Parathyroid adenoma (tissue), 2 donors: Measurements from ENCODE around the gene MEF2C.

ENCODE experiments used
- H2AFZ ChIP-seq: fragments of 300-600 bp; sonication (generic); one replicate; pipeline ENCODE4 v1.7.0; 2017; ENCODE audit warnings: antibody characterized with exemption, mild to moderate bottlenecking
- H3K27ac ChIP-seq: fragments of 300-600 bp; sonication (generic); one replicate; pipeline ENCODE4 v1.7.0; 2017
- H3K27me3 ChIP-seq: fragments of 300-600 bp; sonication (generic); one replicate; pipeline ENCODE4 v1.7.0; 2017; ENCODE audit warnings: low read length; ENCODE audit not compliant: control insufficient read depth, insufficient read depth
- H3K36me3 ChIP-seq: fragments of 300-600 bp; sonication (generic); one replicate; pipeline ENCODE4 v1.7.0; 2017; ENCODE audit warnings: low read length; ENCODE audit not compliant: control insufficient read depth, insufficient read depth
- H3K4me1 ChIP-seq: fragments of 300-600 bp; sonication (generic); one replicate; pipeline ENCODE4 v1.7.0; 2017; ENCODE audit warnings: control low read depth
- H3K4me2 ChIP-seq: fragments of 300-600 bp; sonication (generic); one replicate; pipeline ENCODE4 v1.7.0; 2017; ENCODE audit warnings: low read length
- H3K4me3 ChIP-seq: fragments of 300-600 bp; sonication (generic); one replicate; pipeline ENCODE4 v1.7.0; 2017; ENCODE audit warnings: low read depth, low read length
- H3K79me2 ChIP-seq: fragments of 300-600 bp; sonication (generic); one replicate; pipeline ENCODE4 v1.7.0; 2017; ENCODE audit warnings: control low read depth
- H3K9ac ChIP-seq: fragments of 300-600 bp; sonication (generic); one replicate; pipeline ENCODE4 v1.7.0; 2017; ENCODE audit warnings: mild to moderate bottlenecking
- H3K9me3 ChIP-seq: fragments of 300-600 bp; sonication (generic); one replicate; pipeline ENCODE4 v1.7.0; 2017; ENCODE audit warnings: low read length; ENCODE audit not compliant: control insufficient read depth
- CTCF ChIP-seq: fragments of 300-600 bp; sonication (generic); IDR thresholded peaks from one replicate; pipeline ENCODE4 v1.7.0; 2017; ENCODE audit warnings: antibody characterized with exemption, mild to moderate bottlenecking
- donor health status: primary hyperparathyroidism.

Gene MEF2C

GRCh38 chr5:88890070-88890781 lies 7.2 kb upstream of the MEF2C start:
- H3K27ac ChIP-seq, result peak overlapping the region; percentile 48
- no peaks in the 10 kb centered on the region for H3K9me3 ChIP-seq
- H3K4me1 ChIP-seq, result no peaks in the 10 kb centered on the region
- peak overlapping the region; percentile 49 for H3K4me3 ChIP-seq
- no peaks in the 10 kb centered on the region for H3K27me3 ChIP-seq
- no peaks in the 10 kb centered on the region for H3K79me2 ChIP-seq
- H3K4me2 ChIP-seq, result peak overlapping the region; percentile 26
- H3K9ac ChIP-seq, result no peak overlapping the region
- H2AFZ ChIP-seq, result no peak overlapping the region
- TF ChIP-seq CTCF, result no peak
- no peaks in the 10 kb centered on the region for H3K36me3 ChIP-seq

GRCh38 chr5:88889189-88890069 lies 6.4 kb upstream of the MEF2C start:
- Histone ChIP-seq H3K9me3 (no peaks in the 10 kb centered on the region), H3K36me3 (no peaks in the 10 kb centered on the region), H3K4me3 (peak overlapping the region; percentile 49), H3K27ac (peak overlapping the region; percentile 48), H3K4me2 (peak overlapping the region; percentile 43), H3K27me3 (peaks cover 2% of the 10 kb centered on the region), H2AFZ (peak overlapping the region; percentile 12), H3K79me2 (no peaks in the 10 kb centered on the region), H3K9ac (no peak overlapping the region), H3K4me1 (no peaks in the 10 kb centered on the region)
- no peak for TF ChIP-seq CTCF

- Histone ChIP-seq H3K27ac (peak overlapping the region; percentile 3), H3K9ac (no peak overlapping the region), H2AFZ (no peak overlapping the region), H3K27me3 (peaks cover 4% of the 10 kb centered on the region), H3K9me3 (no peaks in the 10 kb centered on the region), H3K36me3 (no peaks in the 10 kb centered on the region), H3K4me3 (peak overlapping the region; percentile 0), H3K79me2 (no peaks in the 10 kb centered on the region), H3K4me1 (no peaks in the 10 kb centered on the region), H3K4me2 (no peak overlapping the region)
- no peak for TF ChIP-seq CTCF
These were observed 5.8 kb upstream of the MEF2C start for GRCh38 chr5:88888848-88889188.

DNA sequence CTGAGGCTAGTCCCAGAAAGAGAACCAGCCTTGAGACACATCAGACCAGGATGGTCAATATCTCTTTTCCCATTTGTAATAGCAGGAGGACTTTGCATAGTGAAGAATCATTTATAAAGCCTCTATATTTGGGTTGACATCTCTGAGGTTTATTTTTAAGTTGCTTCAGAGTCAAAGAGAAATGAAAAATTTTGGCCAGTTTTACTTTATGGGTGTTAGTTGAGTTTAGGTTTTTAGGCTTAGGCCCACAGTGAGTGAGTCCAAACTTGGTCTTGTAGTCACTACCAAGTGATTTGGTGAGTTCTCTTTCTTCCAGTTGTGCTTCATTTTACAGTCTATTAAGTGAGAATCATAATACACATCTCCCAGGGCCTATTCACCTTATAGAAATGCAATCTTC lies 5.3 kb upstream of the MEF2C start:
- H3K79me2 ChIP-seq, result no peaks in the 10 kb centered on the region
- H3K9me3 ChIP-seq, result no peaks in the 10 kb centered on the region
- peaks cover 4% of the 10 kb centered on the region for H3K27me3 ChIP-seq
- peak overlapping the region; percentile 3 for H3K27ac ChIP-seq
- no peak overlapping the region for H2AFZ ChIP-seq
- H3K36me3 ChIP-seq, result no peaks in the 10 kb centered on the region
- no peaks in the 10 kb centered on the region for H3K4me1 ChIP-seq
- no peak overlapping the region for H3K4me2 ChIP-seq
- H3K4me3 ChIP-seq, result peak overlapping the region; percentile 0
- no peak overlapping the region for H3K9ac ChIP-seq
- no peak for TF ChIP-seq CTCF
